WTC11 (cell line): Measurements from ENCODE around the gene HOXA1. TPM values are rescaled to one million over a fixed set of nuclear protein-coding genes. Genes with fewer than 3 reads are reported as not detected.

Experiments
- ATAC-seq: fragments of 200-7000 bp; cut with Tn5 transposase; 2 replicates; pipeline ENCODE4 v1.10.0; 2021; ENCODE audit warnings: mild to moderate bottlenecking, moderate library complexity
- CTCF ChIA-PET: fragments of 300-600 bp; sonication (Branson Sonifier 250); formaldehyde crosslinking; loops from one replicate; lab custom pipeline; 2021; ENCODE audit warnings: antibody characterized with exemption; lab: Charles Lee
- POLR2A ChIA-PET: fragments of 350-600 bp; sonication (Branson Sonifier 250); formaldehyde crosslinking; loops from one replicate; lab custom pipeline; 2021; ENCODE audit warnings: antibody characterized with exemption; lab: Charles Lee
- DNase-seq: peaks from one replicate; pipeline ENCODE4 v3.0.0; 2021; ENCODE audit warnings: low spot score
- H3K27ac Mint-ChIP-seq: 2 replicates; pipeline ENCODE4 v1.8.0; 2021; ENCODE audit warnings: mixed read lengths
- H3K27me3 Mint-ChIP-seq: 2 replicates; pipeline ENCODE4 v1.8.0; 2021; ENCODE audit warnings: low read depth, mild to moderate bottlenecking, moderate library complexity, mixed read lengths
- H3K36me3 Mint-ChIP-seq: 2 replicates; pipeline ENCODE4 v1.8.0; 2021; ENCODE audit warnings: mixed read lengths
- H3K4me1 Mint-ChIP-seq: 2 replicates; pipeline ENCODE4 v1.8.0; 2022; ENCODE audit warnings: mixed read lengths
- H3K4me3 Mint-ChIP-seq: 2 replicates; pipeline ENCODE4 v1.8.0; 2021; ENCODE audit warnings: mild to moderate bottlenecking, moderate library complexity, mixed read lengths
- H3K9me3 Mint-ChIP-seq: 2 replicates; pipeline ENCODE4 v1.8.0; 2021; ENCODE audit warnings: mixed read lengths
- EMX1 ChIP-seq: fragments of 250-450 bp; sonication (Bioruptor Pico); IDR thresholded peaks from 2 replicates; pipeline ENCODE4 v1.8.0; 2021; ENCODE audit warnings: mild to moderate bottlenecking
- FOXJ3 ChIP-seq: sonication (generic); formaldehyde crosslinking; IDR thresholded peaks from 2 replicates; pipeline ENCODE4 v1.9.0; 2021; ENCODE audit warnings: missing genetic modification reagents, mild to moderate bottlenecking, borderline replicate concordance
- FOXK1 ChIP-seq: sonication (generic); formaldehyde crosslinking; IDR thresholded peaks from 2 replicates; pipeline ENCODE4 v1.8.0; 2022; ENCODE audit warnings: mild to moderate bottlenecking, moderate library complexity, missing genetic modification reagents
- HMGA2 ChIP-seq: fragments of 250-450 bp; sonication (Bioruptor Pico); IDR thresholded peaks from 2 replicates; pipeline ENCODE4 v1.4.0; 2021; ENCODE audit warnings: mild to moderate bottlenecking, moderate library complexity
- NR2C2 ChIP-seq: sonication (generic); formaldehyde crosslinking; IDR thresholded peaks from 2 replicates; pipeline ENCODE4 v1.8.0; 2022; ENCODE audit warnings: mild to moderate bottlenecking, missing genetic modification reagents
- OVOL2 ChIP-seq: fragments of 250-450 bp; sonication (Bioruptor Pico); IDR thresholded peaks from 2 replicates; pipeline ENCODE4 v1.9.0; 2021; ENCODE audit warnings: mild to moderate bottlenecking, borderline replicate concordance
- RELA ChIP-seq: sonication (generic); formaldehyde crosslinking; IDR thresholded peaks from 2 replicates; pipeline ENCODE4 v1.8.1; 2022; ENCODE audit warnings: missing genetic modification reagents, mild to moderate bottlenecking, borderline replicate concordance
- RORB ChIP-seq: fragments of 250-450 bp; sonication (Bioruptor Pico); IDR thresholded peaks from 2 replicates; pipeline ENCODE4 v1.9.0; 2021; ENCODE audit warnings: mild to moderate bottlenecking
- TEAD1 ChIP-seq: sonication (generic); formaldehyde crosslinking; IDR thresholded peaks from 2 replicates; pipeline ENCODE4 v1.8.0; 2022; ENCODE audit warnings: mild to moderate bottlenecking, missing genetic modification reagents
- TEAD4 ChIP-seq: sonication (generic); formaldehyde crosslinking; IDR thresholded peaks from 2 replicates; pipeline ENCODE4 v1.8.0; 2022; ENCODE audit warnings: mild to moderate bottlenecking, missing genetic modification reagents
- ZBTB21 ChIP-seq: sonication (generic); formaldehyde crosslinking; IDR thresholded peaks from 2 replicates; pipeline ENCODE4 v1.8.1; 2023; ENCODE audit warnings: mild to moderate bottlenecking, missing genetic modification reagents, borderline replicate concordance
- ZNF263 ChIP-seq: sonication (generic); formaldehyde crosslinking; IDR thresholded peaks from 2 replicates; pipeline ENCODE4 v1.8.1; 2022; ENCODE audit warnings: low read depth, mild to moderate bottlenecking, moderate library complexity, missing genetic modification reagents
- total RNA-seq: library from RNA; stranded (reverse); gene quantifications from 3 replicates; pipeline ENCODE4 v1.2.3, GENCODE V29; 2021
- TF ChIP-seq, protein P1 (sequence below): fragments of 200-600 bp; IDR thresholded peaks from 2 replicates; pipeline ENCODE4 v1.8.0; 2022; ENCODE audit warnings: antibody characterized with exemption
- TF ChIP-seq, protein P2 (sequence below): sonication (generic); formaldehyde crosslinking; IDR thresholded peaks from 2 replicates; pipeline ENCODE4 v1.8.1; 2023; ENCODE audit warnings: mild to moderate bottlenecking, missing genetic modification reagents
- TF ChIP-seq, protein P3 (sequence below): fragments of 250-450 bp; sonication (Bioruptor Pico); conservative IDR thresholded peaks from 2 replicates; pipeline ENCODE4 v1.9.0; 2021; ENCODE audit warnings: mild to moderate bottlenecking
- TF ChIP-seq, protein P4 (sequence below): sonication (generic); formaldehyde crosslinking; IDR thresholded peaks from 2 replicates; pipeline ENCODE4 v1.8.1; 2023; ENCODE audit warnings: mild to moderate bottlenecking, missing genetic modification reagents
- TF ChIP-seq, protein P5 (sequence below): fragments of 250-450 bp; sonication (Bioruptor Pico); IDR thresholded peaks from 2 replicates; pipeline ENCODE4 v1.9.0; 2021; ENCODE audit warnings: moderate library complexity, mild to moderate bottlenecking, inconsistent platforms, borderline replicate concordance

Gene HOXA1
- total RNA-seq, 1 experiment from 2014 or later: not detected

DNA sequence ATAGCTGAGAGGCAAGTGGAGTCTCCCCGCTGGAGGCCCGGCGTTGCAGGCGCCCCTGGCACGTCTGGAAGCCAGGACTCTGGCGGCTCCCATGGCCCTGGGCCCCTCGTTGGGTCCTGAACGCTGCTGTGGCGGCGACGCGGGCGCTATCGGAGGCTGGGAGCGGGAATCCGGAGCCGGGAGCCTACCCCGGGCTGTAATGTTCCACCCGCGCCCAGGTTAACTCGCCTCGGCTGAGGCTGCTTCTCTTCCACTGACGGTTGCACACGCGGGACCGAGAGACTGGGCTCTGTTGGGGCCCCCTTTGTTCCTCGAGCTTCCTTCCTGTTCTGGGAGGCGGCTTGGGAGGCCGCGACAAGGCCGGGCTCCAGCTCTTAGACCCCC is 49.0 kb upstream of the HOXA1 start:
- Mint-ChIP-seq H3K4me1 (peaks cover 24% of the 10 kb centered on the region), H3K27ac (no peak overlapping the region), H3K9me3 (no peaks in the 10 kb centered on the region), H3K4me3 (0 out of 2 replicates have a peak overlapping the region, but pooled peaks have one; percentile 20), H3K27me3 (peaks cover 100% of the 10 kb centered on the region), H3K36me3 (no peaks in the 10 kb centered on the region)
- peak; percentile 38 for DNase-seq
- no peak for ATAC-seq
- ChIA-PET CTCF (interaction anchor here (1.2 to 2.5 kb wide), 11 partner anchors 11 to 768 kb away, joined by 3 to 9 read pairs (median 5); partner anchors contain the start of gene HOXA11), POLR2A (no interaction called here)
- TF ChIP-seq ZNF263: 0 out of 2 replicates have a peak, but pooled peaks have one; percentile 13
- TF ChIP-seq RELA (CRISPR knock-in tag): no peak

DNA sequence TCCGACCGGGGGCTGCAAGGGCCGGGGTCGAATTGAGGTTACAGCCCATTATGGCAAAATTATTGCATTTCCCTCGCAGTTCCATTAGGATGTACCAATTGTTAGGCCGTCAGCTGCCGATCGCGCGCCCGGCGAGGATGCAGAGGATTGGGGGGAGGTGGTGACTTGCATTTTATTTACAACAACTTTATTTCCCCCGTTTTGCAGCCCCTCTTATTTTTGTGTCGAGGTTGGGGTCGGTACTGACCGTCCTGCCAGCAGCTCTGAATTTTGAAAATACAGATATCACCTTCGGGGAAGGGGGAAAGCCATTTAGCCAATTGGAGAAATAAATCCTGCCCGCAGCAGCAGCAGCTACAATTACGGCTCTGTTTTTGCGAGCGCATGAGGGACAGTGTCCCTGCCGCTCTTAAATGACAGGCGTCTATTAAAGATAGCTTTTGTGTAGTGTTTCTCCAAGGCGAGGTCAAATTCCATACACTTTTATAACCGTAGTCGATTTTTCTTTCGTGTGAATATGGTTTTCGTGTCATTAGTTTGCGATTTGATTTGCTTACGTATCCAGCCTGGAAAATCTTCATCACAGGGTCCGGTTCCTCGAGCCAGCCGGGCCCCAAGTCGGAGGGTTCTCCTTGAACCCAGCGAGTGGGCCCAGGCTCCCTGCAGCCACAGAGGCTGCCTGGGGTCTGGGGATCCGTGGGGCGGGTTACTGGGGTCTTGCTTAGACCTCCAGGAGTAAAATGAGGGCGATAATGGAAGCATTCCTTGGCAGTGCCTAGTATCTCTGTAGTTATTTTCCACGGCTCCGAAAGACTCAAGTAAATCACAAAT is 48.4 kb upstream of the HOXA1 start:
- POLR2A ChIA-PET: interaction anchor here (0.6 kb wide), 1 partner anchor 134 kb away, joined by 3 read pairs; no protein-coding TSS in a partner anchor

DNA sequence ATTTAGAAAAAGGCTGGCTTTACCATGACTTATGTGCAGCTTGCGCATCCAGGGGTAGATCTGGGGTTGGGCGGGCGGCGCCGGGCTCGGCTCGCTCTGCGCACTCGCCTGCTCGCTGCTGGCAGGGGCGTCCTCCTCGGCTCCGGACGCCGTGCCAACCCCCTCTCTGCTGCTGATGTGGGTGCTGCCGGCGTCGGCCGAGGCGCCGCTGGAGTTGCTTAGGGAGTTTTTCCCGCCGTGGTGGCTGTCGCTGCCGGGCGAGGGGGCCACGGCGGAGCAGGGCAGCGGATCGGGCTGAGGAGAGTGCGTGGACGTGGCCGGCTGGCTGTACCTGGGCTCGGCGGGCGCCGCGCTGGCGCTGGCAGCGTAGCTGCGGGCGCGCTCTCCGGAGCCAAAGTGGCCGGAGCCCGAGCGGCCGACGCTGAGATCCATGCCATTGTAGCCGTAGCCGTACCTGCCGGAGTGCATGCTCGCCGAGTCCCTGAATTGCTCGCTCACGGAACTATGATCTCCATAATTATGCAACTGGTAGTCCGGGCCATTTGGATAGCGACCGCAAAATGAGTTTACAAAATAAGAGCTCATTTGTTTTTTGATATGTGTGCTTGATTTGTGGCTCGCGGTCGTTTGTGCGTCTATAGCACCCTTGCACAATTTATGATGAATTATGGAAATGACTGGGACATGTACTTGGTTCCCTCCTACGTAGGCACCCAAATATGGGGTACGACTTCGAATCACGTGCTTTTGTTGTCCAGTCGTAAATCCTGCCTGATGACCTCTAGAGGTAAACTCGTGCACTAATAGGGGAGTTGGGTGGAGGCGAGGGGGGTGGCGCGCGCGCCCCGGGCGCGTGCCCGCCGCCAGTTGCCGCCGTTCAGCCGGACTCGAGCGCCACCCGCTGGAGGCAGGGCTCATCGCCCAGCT is 47.5 kb upstream of the HOXA1 start, which contains the start of gene HOXA5:
Gene HOXA5 (minus strand): TSS at position 659 of the 927 bp plus-strand sequence. CDS start 74 bp downstream, at position 585.
- peak within 1 kb of the TSS; percentile 74 for H3K4me3 Mint-ChIP-seq
- ATAC-seq (peak; percentile 31), DNase-seq (peak; percentile 89)
- no peak within 1 kb of the TSS for H3K27ac Mint-ChIP-seq
- H3K4me1 Mint-ChIP-seq: peaks cover 25% of the 10 kb centered on the region
- ChIA-PET POLR2A (interaction anchor here (0.6 to 1.2 kb wide), 2 partner anchors 30 to 135 kb away, joined by 3 read pairs; no protein-coding TSS in a partner anchor), CTCF (interaction anchor here (0.6 to 3.8 kb wide), 37 partner anchors 9 to 1251 kb away, joined by 3 to 39 read pairs (median 4); partner anchors contain the start of genes HOXA11, HOXA13, HOXA3 and HOXA4)
- peaks cover 100% of the 10 kb centered on the region for H3K27me3 Mint-ChIP-seq
- no peaks in the 10 kb centered on the region for H3K36me3 Mint-ChIP-seq
- no peaks in the 10 kb centered on the region for H3K9me3 Mint-ChIP-seq
- TF ChIP-seq RELA (CRISPR knock-in tag) (no peak), RORB (no peak), TEAD4 (CRISPR knock-in tag) (0 out of 2 replicates have a peak, but pooled peaks have one; percentile 17), NR2C2 (no peak), FOXJ3 (CRISPR knock-in tag) (no peak)
- TF ChIP-seq, protein P1, sequence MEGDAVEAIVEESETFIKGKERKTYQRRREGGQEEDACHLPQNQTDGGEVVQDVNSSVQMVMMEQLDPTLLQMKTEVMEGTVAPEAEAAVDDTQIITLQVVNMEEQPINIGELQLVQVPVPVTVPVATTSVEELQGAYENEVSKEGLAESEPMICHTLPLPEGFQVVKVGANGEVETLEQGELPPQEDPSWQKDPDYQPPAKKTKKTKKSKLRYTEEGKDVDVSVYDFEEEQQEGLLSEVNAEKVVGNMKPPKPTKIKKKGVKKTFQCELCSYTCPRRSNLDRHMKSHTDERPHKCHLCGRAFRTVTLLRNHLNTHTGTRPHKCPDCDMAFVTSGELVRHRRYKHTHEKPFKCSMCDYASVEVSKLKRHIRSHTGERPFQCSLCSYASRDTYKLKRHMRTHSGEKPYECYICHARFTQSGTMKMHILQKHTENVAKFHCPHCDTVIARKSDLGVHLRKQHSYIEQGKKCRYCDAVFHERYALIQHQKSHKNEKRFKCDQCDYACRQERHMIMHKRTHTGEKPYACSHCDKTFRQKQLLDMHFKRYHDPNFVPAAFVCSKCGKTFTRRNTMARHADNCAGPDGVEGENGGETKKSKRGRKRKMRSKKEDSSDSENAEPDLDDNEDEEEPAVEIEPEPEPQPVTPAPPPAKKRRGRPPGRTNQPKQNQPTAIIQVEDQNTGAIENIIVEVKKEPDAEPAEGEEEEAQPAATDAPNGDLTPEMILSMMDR: peak; percentile 88
- TF ChIP-seq, protein P2, sequence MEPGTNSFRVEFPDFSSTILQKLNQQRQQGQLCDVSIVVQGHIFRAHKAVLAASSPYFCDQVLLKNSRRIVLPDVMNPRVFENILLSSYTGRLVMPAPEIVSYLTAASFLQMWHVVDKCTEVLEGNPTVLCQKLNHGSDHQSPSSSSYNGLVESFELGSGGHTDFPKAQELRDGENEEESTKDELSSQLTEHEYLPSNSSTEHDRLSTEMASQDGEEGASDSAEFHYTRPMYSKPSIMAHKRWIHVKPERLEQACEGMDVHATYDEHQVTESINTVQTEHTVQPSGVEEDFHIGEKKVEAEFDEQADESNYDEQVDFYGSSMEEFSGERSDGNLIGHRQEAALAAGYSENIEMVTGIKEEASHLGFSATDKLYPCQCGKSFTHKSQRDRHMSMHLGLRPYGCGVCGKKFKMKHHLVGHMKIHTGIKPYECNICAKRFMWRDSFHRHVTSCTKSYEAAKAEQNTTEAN: no peak
- TF ChIP-seq, protein P3, sequence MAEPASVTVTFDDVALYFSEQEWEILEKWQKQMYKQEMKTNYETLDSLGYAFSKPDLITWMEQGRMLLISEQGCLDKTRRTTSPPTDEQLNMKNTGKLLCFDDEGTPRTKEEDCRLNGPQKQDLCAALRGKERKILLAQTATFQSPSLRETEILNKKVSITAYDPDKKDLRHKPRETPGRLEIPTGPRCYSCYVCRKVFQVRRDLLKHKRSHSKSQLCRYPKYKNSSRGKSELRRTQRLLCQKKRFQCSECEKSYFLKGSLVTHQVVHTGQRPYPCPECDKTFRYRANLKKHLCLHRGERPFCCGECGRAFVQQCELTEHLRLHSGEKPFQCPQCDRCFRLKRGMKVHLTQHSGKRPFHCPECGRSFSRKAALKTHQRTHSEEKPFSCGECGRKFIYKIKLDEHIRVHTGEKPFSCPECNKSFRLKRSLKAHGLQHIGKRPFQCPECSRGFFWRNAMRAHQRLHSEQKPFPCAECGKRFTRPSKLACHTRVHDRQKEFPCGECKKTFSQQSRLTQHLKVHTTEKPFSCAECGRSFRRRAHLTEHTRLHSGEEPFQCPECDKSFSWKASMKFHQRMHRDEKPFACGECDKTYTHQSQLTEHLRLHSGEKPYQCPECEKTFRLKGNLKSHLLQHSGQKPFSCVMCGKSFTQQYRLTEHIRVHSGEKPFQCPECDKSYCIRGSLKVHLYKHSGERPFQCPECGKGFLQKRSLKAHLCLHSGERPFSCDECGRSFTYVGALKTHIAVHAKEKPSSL (CRISPR knock-in tag): no peak

More for the DNA sequence above, 48.4 kb upstream of the HOXA1 start:
- CTCF ChIA-PET: interaction anchor here (0.6 to 3.8 kb wide), 38 partner anchors 9 to 1251 kb away, joined by 3 to 39 read pairs (median 4); partner anchors contain the start of genes HOXA11, HOXA13, HOXA3 and SKAP2
- no peak for ATAC-seq
- Mint-ChIP-seq H3K4me3 (no peak overlapping the region), H3K27me3 (peaks cover 100% of the 10 kb centered on the region), H3K4me1 (peaks cover 25% of the 10 kb centered on the region), H3K9me3 (no peaks in the 10 kb centered on the region), H3K36me3 (no peaks in the 10 kb centered on the region), H3K27ac (no peak overlapping the region)
- DNase-seq: no peak
- TF ChIP-seq, protein P4, sequence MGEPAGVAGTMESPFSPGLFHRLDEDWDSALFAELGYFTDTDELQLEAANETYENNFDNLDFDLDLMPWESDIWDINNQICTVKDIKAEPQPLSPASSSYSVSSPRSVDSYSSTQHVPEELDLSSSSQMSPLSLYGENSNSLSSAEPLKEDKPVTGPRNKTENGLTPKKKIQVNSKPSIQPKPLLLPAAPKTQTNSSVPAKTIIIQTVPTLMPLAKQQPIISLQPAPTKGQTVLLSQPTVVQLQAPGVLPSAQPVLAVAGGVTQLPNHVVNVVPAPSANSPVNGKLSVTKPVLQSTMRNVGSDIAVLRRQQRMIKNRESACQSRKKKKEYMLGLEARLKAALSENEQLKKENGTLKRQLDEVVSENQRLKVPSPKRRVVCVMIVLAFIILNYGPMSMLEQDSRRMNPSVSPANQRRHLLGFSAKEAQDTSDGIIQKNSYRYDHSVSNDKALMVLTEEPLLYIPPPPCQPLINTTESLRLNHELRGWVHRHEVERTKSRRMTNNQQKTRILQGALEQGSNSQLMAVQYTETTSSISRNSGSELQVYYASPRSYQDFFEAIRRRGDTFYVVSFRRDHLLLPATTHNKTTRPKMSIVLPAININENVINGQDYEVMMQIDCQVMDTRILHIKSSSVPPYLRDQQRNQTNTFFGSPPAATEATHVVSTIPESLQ: no peak
- no peak for TF ChIP-seq ZNF263
- TF ChIP-seq ZBTB21: no peak
- TF ChIP-seq HMGA2: no peak
- TF ChIP-seq, protein P5, sequence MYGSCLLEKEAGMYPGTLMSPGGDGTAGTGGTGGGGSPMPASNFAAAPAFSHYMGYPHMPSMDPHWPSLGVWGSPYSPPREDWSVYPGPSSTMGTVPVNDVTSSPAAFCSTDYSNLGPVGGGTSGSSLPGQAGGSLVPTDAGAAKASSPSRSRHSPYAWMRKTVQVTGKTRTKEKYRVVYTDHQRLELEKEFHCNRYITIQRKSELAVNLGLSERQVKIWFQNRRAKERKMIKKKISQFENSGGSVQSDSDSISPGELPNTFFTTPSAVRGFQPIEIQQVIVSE (CRISPR knock-in tag): no peak
- TF ChIP-seq, protein P2: no peak
- TF ChIP-seq TEAD1 (CRISPR knock-in tag): no peak
- no peak for TF ChIP-seq FOXK1 (CRISPR knock-in tag)
- no peak for TF ChIP-seq EMX1 (CRISPR knock-in tag)
- no peak for TF ChIP-seq OVOL2 (CRISPR knock-in tag)
